Heart right ventricle (tissue), 16 donors: ENCODE data around the gene MAX. TPM values are rescaled to one million over a fixed set of nuclear protein-coding genes. Genes with fewer than 3 reads are reported as not detected.

Experiments
- ATAC-seq, 8 donors: fragments of 200-7000 bp; cut with Tn5 transposase; one replicate each; pipeline ENCODE4 v1.9.1; 2020; ENCODE audit warnings: mild to moderate bottlenecking in 8 of 8, moderate library complexity in 8 of 8, moderate number of reproducible peaks in 1 of 8
- DNase-seq, 2 donors: peaks; one replicate each; pipeline ENCODE4 v3.0.0-alpha.2; 2020
- H3K27ac ChIP-seq, 10 donors: fragments of 200-600 bp; sonication (generic) in 2 of 10; one replicate each; pipeline versions ENCODE4 v1.5.0 to v1.8.0; 2020 to 2022; ENCODE audit warnings: mild to moderate bottlenecking in 3 of 10
- H3K27me3 ChIP-seq, 7 donors: fragments of 200-600 bp; one replicate each; pipeline ENCODE4 v1.8.0; 2021 to 2022; ENCODE audit warnings: mild to moderate bottlenecking in 2 of 7
- H3K36me3 ChIP-seq, 9 donors: fragments of 200-600 bp; sonication (generic) in 1 of 9; one replicate each; pipeline versions ENCODE4 v1.5.0 to v1.8.0; 2020 to 2022; ENCODE audit warnings: mild to moderate bottlenecking in 2 of 9
- H3K4me1 ChIP-seq, 9 donors: fragments of 200-600 bp; sonication (generic) in 1 of 9; one replicate each; pipeline versions ENCODE4 v1.5.0 to v1.8.0; 2020 to 2022; ENCODE audit warnings: mild to moderate bottlenecking in 4 of 9
- H3K4me3 ChIP-seq, 10 donors: fragments of 200-600 bp; sonication (generic) in 2 of 10; one replicate each; pipeline versions ENCODE4 v1.5.0 to v1.8.0; 2020 to 2022; ENCODE audit warnings: mild to moderate bottlenecking in 7 of 10, moderate library complexity in 2 of 10
- H3K9me3 ChIP-seq, 11 donors: fragments of 200-600 bp in 10 of 11; sonication (generic) in 2 of 11; one replicate each; pipeline versions ENCODE4 v1.5.0 to v1.8.0; 2013 to 2022; ENCODE audit warnings: mild to moderate bottlenecking in 2 of 11, control low read depth in 1 of 11, moderate library complexity in 1 of 11
- WGBS, 2 donors: extraction: QIAGEN DNeasy Blood & Tissue Kit; methylation state at CpG; one replicate each; pipeline ENCODE4 v1.1.7; 2013; ENCODE audit warnings: inconsistent platforms in 1 of 2; 5-methylcytosine and 5-hydroxymethylcytosine counted together
- intact Hi-C, 10 donors: fragments of 100-400 bp; cut with DNase I; formaldehyde crosslinking; loops; one replicate each; pipeline versions ENCODE4 v1.11.1 to v1.14.2; 2022
- polyA plus RNA-seq, 2 donors: library from polyadenylated mRNA; stranded (reverse); fragments of 200-250 nt; gene quantifications; one replicate each; pipeline ENCODE4 v1.2.3, GENCODE V29; 2013
- total RNA-seq, 10 donors: library from RNA; stranded (reverse); fragmentation: NEBNext Ultra II Directional in 3 of 10; extraction: Animal tissue kit (Norgen Biotek cat#: 25700) in 3 of 10; gene quantifications; one replicate each; pipeline versions ENCODE4 v1.2.1 to v1.2.4, GENCODE V29; 2021 to 2023
- TF ChIP-seq, protein P1 (sequence below), 9 donors: fragments of 200-600 bp; sonication (generic) in 2 of 9; IDR thresholded peaks; one replicate each; pipeline versions ENCODE4 v1.5.0 to v1.8.0; 2021 to 2022; ENCODE audit warnings: antibody characterized with exemption in 9 of 9, mild to moderate bottlenecking in 5 of 9, moderate library complexity in 1 of 9
- donor health status: Arrhythmogenic right ventricular cardiomyopathy.
- donor health status: ischemic (EF 13 %, LVEDD 7.1; RV severe dilation, severe dysfunction).
- donor health status: healthy with polysubstance abuse.
- donor health status: DM: no; HTN: yes; CAD: no.
- donor health status: DM: no; HTN: no; CAD: no.
- donor health status: ischemic (EF 25% LVEDD 6.9; RV normal size, moderate dysfunction).
- donor health status: ischemic (EF 25% LVEDD 5.7; RV mildly dilated, moderate dysfunction).
- donor health status: healthy.
- donor health status: DM: yes; HTN: yes; CAD: no.
- donor health status: Ischemic cardiomyopathy.
- donor health status: ischemic (EF 35%, LVEDD 5.7; RV mildly dilated, moderate dysfunction).
- donor health status: nonischemic (EF 11% LVEDD 7.7; RV severe dilation, severe dysfunction).
- donor health status: DM: yes; HTN: yes; CAD: no.
- donor health status: PGD.
- donor health status: ischemic (EF 29% LVEDD 5.4; RV normal size, mild dysfunction).
- donor health status: nonischemic (EF 23%, LVEDD 6.1; RV moderate dilation, normal function).

Gene MAX
- total and polyA plus RNA-seq, 12 donors, result 35.7 to 95.7 (median 69.8) TPM

DNA sequence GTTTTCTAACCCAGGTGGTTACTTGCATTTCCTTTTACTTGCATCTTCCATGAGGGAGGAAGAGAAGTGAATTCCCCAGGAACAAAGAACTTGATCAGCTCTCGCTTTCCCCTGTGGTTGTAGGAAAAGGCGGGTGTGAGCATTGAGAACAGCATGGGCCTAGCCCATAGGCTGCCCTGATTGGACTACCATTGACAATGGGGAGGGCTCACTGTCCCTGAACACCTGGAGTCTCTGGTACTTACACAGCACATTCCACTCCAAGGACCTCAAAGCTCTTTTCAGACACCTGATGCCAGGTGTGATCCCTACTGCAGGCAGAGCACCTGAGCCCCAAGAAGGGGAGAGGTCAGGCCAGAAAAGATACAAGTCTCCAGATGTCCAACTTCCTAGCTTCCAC is 25.0 kb downstream of the MAX start:
- TF ChIP-seq, protein P1, sequence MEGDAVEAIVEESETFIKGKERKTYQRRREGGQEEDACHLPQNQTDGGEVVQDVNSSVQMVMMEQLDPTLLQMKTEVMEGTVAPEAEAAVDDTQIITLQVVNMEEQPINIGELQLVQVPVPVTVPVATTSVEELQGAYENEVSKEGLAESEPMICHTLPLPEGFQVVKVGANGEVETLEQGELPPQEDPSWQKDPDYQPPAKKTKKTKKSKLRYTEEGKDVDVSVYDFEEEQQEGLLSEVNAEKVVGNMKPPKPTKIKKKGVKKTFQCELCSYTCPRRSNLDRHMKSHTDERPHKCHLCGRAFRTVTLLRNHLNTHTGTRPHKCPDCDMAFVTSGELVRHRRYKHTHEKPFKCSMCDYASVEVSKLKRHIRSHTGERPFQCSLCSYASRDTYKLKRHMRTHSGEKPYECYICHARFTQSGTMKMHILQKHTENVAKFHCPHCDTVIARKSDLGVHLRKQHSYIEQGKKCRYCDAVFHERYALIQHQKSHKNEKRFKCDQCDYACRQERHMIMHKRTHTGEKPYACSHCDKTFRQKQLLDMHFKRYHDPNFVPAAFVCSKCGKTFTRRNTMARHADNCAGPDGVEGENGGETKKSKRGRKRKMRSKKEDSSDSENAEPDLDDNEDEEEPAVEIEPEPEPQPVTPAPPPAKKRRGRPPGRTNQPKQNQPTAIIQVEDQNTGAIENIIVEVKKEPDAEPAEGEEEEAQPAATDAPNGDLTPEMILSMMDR (IDR thresholded peaks at IDR 0.05), result no peak
- peaks cover 0 to 85% (median 27%) of the 10 kb centered on the region in 9 donors for H3K36me3 ChIP-seq
- no peak for ATAC-seq

DNA sequence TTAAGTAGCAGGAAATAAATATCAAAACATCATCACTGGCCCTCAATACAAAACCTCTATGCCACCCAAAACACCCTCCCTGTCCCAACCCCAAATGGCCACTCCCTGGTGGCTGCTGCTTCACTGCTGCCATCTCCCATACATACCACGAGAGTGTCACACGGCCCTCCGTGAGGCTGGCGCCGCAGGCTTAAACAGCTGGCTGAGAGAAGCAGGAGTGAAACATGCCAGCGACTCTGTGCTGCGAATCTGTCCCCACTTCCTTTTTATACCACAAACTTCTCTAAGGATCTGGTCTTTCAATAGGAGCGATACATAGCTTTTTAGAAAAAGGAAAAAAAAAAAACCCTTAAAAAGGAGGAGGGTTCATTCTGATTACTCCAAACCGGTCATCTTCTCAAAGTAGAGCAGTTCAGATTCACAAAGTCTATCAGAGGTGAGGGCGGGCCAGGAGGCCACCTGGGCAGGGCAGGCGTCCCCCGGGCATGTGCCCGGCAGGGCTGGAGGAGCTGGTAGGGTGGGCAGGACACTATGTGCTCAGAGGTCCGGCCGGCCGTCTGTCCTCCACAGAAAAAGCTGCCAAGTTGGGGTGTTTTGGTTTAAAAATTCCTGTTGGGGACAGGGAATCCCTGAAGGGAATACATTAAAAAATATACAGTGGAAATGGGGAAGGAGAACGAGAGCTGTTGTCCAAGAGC is 26.5 kb downstream of the MAX start:
- H3K4me1 ChIP-seq, result peaks cover 16 to 81% (median 74%) of the 10 kb centered on the region in 9 donors
- H3K27me3 ChIP-seq, result no peaks in the 10 kb centered on the region
- peaks cover 0 to 84% (median 27%) of the 10 kb centered on the region in 9 donors for H3K36me3 ChIP-seq
- H3K4me3 ChIP-seq, result no peak overlapping the region
- TF ChIP-seq, protein P1 (IDR thresholded peaks at IDR 0.05), result no peak
- intact Hi-C loops, result no loop called here
- H3K27ac ChIP-seq, result peak overlapping the region in 6 of 10 donors; percentile 24 to 84 (median 76)
- ATAC-seq (no peak), DNase-seq (no peak)
- no peaks in the 10 kb centered on the region for H3K9me3 ChIP-seq
- 83 to 90% methylated on average over 17 of the region's 17 CpGs for WGBS, 2 donors

More for the DNA sequence above, 25.0 kb downstream of the MAX start:
- Histone ChIP-seq H3K27ac (no peak overlapping the region), H3K9me3 (no peaks in the 10 kb centered on the region), H3K27me3 (no peaks in the 10 kb centered on the region), H3K4me1 (peaks cover 16 to 83% (median 75%) of the 10 kb centered on the region in 9 donors), H3K4me3 (no peak overlapping the region)
- DNase-seq, result no peak
- intact Hi-C loops, result loop anchor here in 1 of 10 donors (1.0 kb wide), 1 partner anchor 33 kb away; no protein-coding TSS in a partner anchor
- 94 to 97% methylated on average over 2 of the region's 2 CpGs for WGBS, 2 donors

DNA sequence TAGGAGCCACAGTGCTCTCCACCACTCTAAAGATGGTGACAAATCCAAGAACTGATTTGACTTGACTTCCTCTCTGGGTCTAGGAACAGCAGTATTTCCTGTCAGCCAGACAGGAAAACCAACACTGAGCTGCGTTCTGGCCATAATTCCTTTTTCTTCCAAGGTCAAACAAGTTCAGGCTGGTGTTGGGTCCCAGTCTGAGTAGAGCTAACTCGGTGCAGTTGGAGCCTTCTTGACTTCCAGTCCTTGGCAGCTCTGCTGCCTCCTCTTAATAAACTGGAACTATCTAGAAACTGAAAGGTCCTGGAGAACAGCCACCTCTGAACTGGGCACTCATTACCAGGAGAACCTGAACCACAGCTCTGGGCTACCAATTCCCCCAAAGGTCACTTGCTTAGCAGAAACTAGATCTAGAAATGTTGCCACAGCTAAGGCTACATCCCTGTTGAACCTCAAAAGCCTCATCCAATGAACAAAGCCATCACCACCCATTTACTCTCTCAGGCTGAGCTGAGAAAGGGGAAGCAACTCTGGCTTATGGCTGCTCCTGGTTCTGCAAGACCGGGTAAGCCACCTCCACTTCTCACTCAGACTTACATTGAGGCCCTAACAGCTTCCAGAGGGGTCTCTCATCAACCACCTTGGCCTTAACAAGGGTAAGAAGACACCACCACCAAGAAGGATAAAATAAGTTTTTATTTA is 27.7 kb downstream of the MAX start:
- intact Hi-C loops, result no loop called here
- WGBS, 2 donors, result 30 to 39% methylated on average over 3 of the region's 3 CpGs
- H3K4me1 ChIP-seq, result peaks cover 12 to 79% (median 74%) of the 10 kb centered on the region in 9 donors
- peak in 7 of 8 donors; percentile 2 to 52 (median 12) for ATAC-seq
- DNase-seq, result no peak
- H3K36me3 ChIP-seq, result peaks cover 0 to 82% (median 27%) of the 10 kb centered on the region in 9 donors
- no peak overlapping the region for H3K4me3 ChIP-seq
- H3K9me3 ChIP-seq, result no peaks in the 10 kb centered on the region
- peak overlapping the region in 9 of 10 donors; percentile 32 to 84 (median 75) for H3K27ac ChIP-seq
- TF ChIP-seq, protein P1 (IDR thresholded peaks at IDR 0.05), result no peak
- H3K27me3 ChIP-seq, result no peaks in the 10 kb centered on the region

DNA sequence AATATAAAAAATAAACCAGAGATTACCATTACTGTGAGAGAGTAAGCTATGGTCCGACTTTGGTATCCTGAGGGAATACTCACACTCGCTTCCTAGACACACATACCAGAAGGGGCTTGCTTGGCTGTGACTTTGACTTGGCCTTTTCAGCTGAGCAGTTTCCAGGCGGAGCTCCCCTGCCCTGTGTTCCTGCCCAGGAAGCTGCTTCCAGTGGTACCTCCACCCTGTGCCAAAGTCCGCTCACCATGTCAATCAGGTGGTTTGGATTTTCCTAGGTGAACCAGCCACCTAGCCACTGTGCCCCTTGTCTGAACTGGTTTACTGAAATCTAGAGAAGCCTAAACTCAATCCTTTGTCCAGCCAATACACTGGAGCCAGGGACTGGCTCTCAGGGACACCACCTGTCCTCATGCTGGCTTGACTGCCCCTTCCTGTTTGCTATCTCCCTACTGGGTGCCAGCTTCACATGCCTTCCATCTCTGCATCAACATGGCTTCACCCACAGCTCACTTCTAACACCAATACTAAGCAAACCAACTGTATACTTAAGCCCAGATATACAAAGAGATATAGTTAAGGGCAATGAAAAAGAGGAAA is 28.6 kb downstream of the MAX start:
- Histone ChIP-seq H3K27ac (peak overlapping the region; percentile 7 to 84 (median 74)), H3K27me3 (no peaks in the 10 kb centered on the region), H3K4me3 (no peak overlapping the region), H3K4me1 (peaks cover 12 to 71% (median 67%) of the 10 kb centered on the region in 9 donors), H3K9me3 (no peaks in the 10 kb centered on the region), H3K36me3 (peaks cover 0 to 83% (median 27%) of the 10 kb centered on the region in 9 donors)
- ATAC-seq (peak in 5 of 8 donors; percentile 3 to 25 (median 16)), DNase-seq (no peak)
- TF ChIP-seq, protein P1 (IDR thresholded peaks at IDR 0.05), result no peak
- WGBS, 2 donors, result 54 to 57% methylated on average over 4 of the region's 4 CpGs
- intact Hi-C loops, result no loop called here
